ENCODE data around the gene LRRC55.

DNA sequence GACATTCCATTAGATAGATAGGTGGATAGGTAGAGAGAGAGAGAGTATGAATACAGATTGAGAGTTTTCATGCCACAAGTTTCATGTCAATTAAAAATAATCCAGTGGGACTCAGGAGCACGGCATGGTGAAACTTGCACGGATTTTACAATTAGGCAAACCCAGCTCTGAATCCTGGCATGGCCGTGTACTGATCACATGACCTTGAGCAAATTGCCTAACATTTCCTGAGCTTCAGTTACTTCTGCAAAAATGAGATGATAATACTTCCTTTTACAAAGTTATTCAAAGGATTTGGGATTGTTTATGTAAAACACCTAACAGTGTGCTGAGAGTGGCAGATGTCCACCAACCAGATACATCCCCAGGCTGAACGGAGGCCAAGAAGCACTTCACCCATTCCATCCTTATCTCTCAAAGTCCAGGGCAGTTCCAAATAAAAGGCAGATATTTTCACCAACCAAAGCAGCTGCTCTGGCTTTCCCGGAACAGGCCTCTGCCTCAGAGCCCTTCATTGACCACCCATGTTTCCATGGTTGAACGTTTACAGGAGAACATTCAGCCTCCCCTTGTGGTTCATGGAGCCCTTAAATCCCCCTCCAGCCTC lies 37.4 kb downstream of the LRRC55 start:
- TF ChIP-seq, protein P1, sequence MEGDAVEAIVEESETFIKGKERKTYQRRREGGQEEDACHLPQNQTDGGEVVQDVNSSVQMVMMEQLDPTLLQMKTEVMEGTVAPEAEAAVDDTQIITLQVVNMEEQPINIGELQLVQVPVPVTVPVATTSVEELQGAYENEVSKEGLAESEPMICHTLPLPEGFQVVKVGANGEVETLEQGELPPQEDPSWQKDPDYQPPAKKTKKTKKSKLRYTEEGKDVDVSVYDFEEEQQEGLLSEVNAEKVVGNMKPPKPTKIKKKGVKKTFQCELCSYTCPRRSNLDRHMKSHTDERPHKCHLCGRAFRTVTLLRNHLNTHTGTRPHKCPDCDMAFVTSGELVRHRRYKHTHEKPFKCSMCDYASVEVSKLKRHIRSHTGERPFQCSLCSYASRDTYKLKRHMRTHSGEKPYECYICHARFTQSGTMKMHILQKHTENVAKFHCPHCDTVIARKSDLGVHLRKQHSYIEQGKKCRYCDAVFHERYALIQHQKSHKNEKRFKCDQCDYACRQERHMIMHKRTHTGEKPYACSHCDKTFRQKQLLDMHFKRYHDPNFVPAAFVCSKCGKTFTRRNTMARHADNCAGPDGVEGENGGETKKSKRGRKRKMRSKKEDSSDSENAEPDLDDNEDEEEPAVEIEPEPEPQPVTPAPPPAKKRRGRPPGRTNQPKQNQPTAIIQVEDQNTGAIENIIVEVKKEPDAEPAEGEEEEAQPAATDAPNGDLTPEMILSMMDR (conservative IDR thresholded peaks at IDR 0.05): no peak
- TF ChIP-seq ZFX (IDR thresholded peaks at IDR 0.05): no peak
